SJCRH30 (cell line): ENCODE measurements around the gene LEPR. TPM values are rescaled to one million over a fixed set of nuclear protein-coding genes. Genes with fewer than 3 reads are reported as not detected.

Experiments
- DNase-seq, 2 experiments: peaks; one replicate each; pipeline ENCODE4 v3.0.0-alpha.2; 2015 to 2020
- H3K27ac ChIP-seq: fragments of 250-450 bp; sonication (Bioruptor Pico); 2 replicates; pipeline ENCODE4 v1.5.1; 2020; ENCODE audit warnings: mild to moderate bottlenecking, moderate library complexity
- H3K27me3 ChIP-seq: fragments of 250-450 bp; sonication (Bioruptor Pico); 2 replicates; pipeline ENCODE4 v1.5.1; 2020; ENCODE audit warnings: mild to moderate bottlenecking, moderate library complexity
- H3K36me3 ChIP-seq: fragments of 250-450 bp; sonication (Bioruptor Pico); 2 replicates; pipeline ENCODE4 v1.5.1; 2020; ENCODE audit warnings: mild to moderate bottlenecking, moderate library complexity
- H3K4me1 ChIP-seq: fragments of 250-450 bp; sonication (Bioruptor Pico); 2 replicates; pipeline ENCODE4 v1.5.1; 2020; ENCODE audit warnings: mild to moderate bottlenecking, moderate library complexity
- H3K4me3 ChIP-seq: fragments of 250-450 bp; sonication (Bioruptor Pico); 2 replicates; pipeline ENCODE4 v1.5.1; 2020; ENCODE audit warnings: mild to moderate bottlenecking, moderate library complexity
- H3K9me3 ChIP-seq: fragments of 250-450 bp; sonication (Bioruptor Pico); replicated peaks from 2 replicates; pipeline ENCODE4 v1.5.1; 2020; ENCODE audit warnings: mild to moderate bottlenecking, moderate library complexity
- total RNA-seq: library from RNA; depleted of rRNA; stranded (reverse); fragments of >200 nt; shearing (Covaris generic); gene quantifications from 2 replicates; pipeline ENCODE4 v1.2.3, GENCODE V29; 2014; rRNA removed

Gene LEPR
- total RNA-seq, 1 experiment from 2014 or later: 1.2 TPM

DNA sequence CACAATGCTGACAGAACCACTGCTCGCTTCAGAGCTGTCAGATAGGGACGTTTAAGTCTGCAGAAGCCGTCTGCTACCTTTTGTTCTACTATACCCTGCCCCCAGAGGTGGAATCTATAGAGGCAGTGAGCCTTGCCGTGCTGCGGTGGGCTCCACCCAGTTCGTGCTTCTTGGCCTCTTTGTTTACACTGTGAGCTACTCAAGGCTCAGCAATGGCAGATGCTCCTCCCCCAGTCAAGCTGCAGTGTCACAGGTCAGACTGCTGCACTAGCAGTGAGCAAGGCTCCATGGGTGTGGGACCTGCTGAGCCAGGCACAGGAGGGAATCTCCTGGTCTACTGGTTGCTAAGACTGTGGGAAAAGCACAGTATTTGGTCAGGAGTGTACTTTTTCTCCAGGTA is 47.1 kb downstream of the LEPR start:
- no peak for DNase-seq
- H3K4me3 ChIP-seq: no peak overlapping the region

DNA sequence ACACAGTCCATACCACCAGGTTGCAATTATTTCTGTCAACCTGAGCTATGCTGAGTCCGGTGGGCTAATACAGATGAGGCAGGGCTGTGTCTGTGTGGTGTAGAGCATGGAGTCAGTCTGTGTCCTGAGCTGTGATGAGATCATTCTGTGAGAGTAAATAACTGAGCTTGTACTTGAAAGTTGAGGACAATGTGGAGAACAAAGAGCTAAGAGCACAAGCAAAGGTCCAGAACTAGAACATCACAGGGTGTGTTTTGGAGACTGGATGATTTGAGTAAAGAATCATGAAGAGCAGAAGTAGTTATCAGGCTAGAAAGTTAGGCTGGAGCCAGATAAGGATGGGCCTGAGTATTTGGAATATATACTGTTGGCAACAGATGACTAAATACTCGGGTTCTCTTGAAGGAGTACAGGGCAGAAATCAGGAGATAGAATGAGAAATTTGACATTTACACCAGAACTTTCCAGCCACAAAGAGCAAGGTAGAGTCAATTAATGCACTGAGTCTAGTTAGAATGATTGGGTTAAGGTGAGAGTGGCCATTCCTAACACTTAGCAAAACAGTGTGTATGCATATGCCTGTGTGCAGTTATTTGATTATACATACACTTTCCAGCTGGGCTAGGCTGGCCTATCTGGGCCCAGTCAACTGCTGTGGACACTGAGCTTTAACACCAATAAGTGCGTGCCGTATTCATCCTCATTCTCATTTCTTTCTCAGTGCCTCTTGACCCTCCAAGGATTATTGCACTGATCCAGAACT is 48.8 kb downstream of the LEPR start:
- Histone ChIP-seq H3K27me3 (no peaks in the 10 kb centered on the region), H3K36me3 (no peaks in the 10 kb centered on the region), H3K4me3 (no peak overlapping the region), H3K4me1 (peaks cover 17% of the 10 kb centered on the region), H3K27ac (no peak overlapping the region), H3K9me3 (no peaks in the 10 kb centered on the region)
- DNase-seq: no peak

More for the DNA sequence above, 47.1 kb downstream of the LEPR start:
- no peak overlapping the region for H3K27ac ChIP-seq
- H3K27me3 ChIP-seq: no peaks in the 10 kb centered on the region
- no peaks in the 10 kb centered on the region for H3K9me3 ChIP-seq
- H3K4me1 ChIP-seq: peaks cover 17% of the 10 kb centered on the region
- no peaks in the 10 kb centered on the region for H3K36me3 ChIP-seq

GRCh38 chr1:65469889-65470340 is 49.4 kb downstream of the LEPR start:
- Histone ChIP-seq H3K27me3 (no peaks in the 10 kb centered on the region), H3K9me3 (no peaks in the 10 kb centered on the region), H3K4me3 (no peak overlapping the region), H3K27ac (no peak overlapping the region), H3K36me3 (no peaks in the 10 kb centered on the region), H3K4me1 (peaks cover 17% of the 10 kb centered on the region)
- DNase-seq: peak; percentile 30 to 72

Other genes starting within 250 kb of the LEPR start
- 0.02 and 0.35 TPM in 2 replicates for gene DNAJC6, start 111.1 kb upstream of the LEPR start, total RNA-seq
- 24.5 and 27.2 TPM in 2 replicates for gene LEPROT, start within 50 bp of the LEPR start, total RNA-seq